IgD-negative memory B cell (primary cell): ENCODE data around the gene NCEH1. TPM values are rescaled to one million over a fixed set of nuclear protein-coding genes. Genes with fewer than 3 reads are reported as not detected.
"Not testable (repeated sequence)": the region's sequence is repeated elsewhere in the genome, so short reads cannot be mapped to it uniquely, and the experiment has no call there.

Experiments used
- H3K27ac Mint-ChIP-seq, 3 donors: one replicate each; pipeline ENCODE4 v1.8.0; 2020 to 2022; ENCODE audit warnings: mild to moderate bottlenecking in 3 of 3, mixed read lengths in 3 of 3, moderate library complexity in 1 of 3
- H3K27me3 Mint-ChIP-seq: one replicate; pipeline ENCODE4 v1.8.0; 2021; ENCODE audit warnings: mixed read lengths
- H3K36me3 Mint-ChIP-seq: one replicate; pipeline ENCODE4 v1.8.0; 2020; ENCODE audit warnings: mild to moderate bottlenecking, mixed read lengths
- H3K4me1 Mint-ChIP-seq, 3 donors: one replicate each; pipeline ENCODE4 v1.8.0; 2020 to 2022; ENCODE audit warnings: mixed read lengths in 3 of 3, mild to moderate bottlenecking in 1 of 3
- H3K4me3 Mint-ChIP-seq, 4 donors: one replicate each; pipeline ENCODE4 v1.8.0; 2020 to 2022; ENCODE audit warnings: mild to moderate bottlenecking in 4 of 4, mixed read lengths in 4 of 4, moderate library complexity in 3 of 4
- H3K9me3 Mint-ChIP-seq, 3 donors: one replicate each; pipeline ENCODE4 v1.8.0; 2020 to 2021; ENCODE audit warnings: mixed read lengths in 3 of 3, mild to moderate bottlenecking in 1 of 3
- polyA plus RNA-seq: library from polyadenylated mRNA; unstranded; fragments of 300-500 nt; fragmentation: Illumina TruSeq; gene quantifications from one replicate; pipeline ENCODE4 v1.2.3, GENCODE V29; 2021

Gene NCEH1
- polyA plus RNA-seq, 1 donor from 2014 or later, result 4.5 TPM

GRCh38 chr3:172717493-172718088 lies 6.7 kb upstream of the NCEH1 start:
- Mint-ChIP-seq H3K4me1 (peaks cover 1 to 4% (median 4%) of the 10 kb centered on the region in 3 donors), H3K36me3 (peaks cover 1% of the 10 kb centered on the region), H3K27ac (no peak overlapping the region), H3K27me3 (peaks cover 3% of the 10 kb centered on the region), H3K4me3 (no peak overlapping the region), H3K9me3 (peaks cover 0 to 3% (median 0%) of the 10 kb centered on the region in 3 donors)

DNA sequence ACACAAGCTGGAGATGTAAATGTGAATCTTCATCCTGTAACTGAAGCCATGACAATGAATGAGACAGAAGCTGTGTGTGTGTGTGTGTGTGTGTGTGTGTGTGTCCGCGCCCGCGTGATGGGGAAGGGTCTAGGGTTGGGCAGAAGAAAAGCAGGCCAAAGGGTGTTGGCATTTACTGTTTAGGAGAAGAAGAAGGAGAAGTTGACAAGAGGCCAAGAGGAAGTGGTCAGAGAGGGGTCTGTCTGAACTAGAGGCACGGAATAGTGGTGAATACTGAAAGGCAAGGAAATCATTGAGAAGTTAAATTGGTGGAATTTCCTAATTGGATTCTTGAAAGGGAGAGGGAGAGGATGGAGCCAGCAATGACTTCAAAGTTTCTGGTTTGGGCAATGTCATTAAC lies 5.6 kb upstream of the NCEH1 start:
- H3K9me3 Mint-ChIP-seq, result peaks cover 0 to 3% (median 0%) of the 10 kb centered on the region in 3 donors
- no peak overlapping the region for H3K4me3 Mint-ChIP-seq
- H3K27me3 Mint-ChIP-seq, result peaks cover 1% of the 10 kb centered on the region
- H3K27ac Mint-ChIP-seq, result no peak overlapping the region
- H3K36me3 Mint-ChIP-seq, result peaks cover 1% of the 10 kb centered on the region
- peaks cover 1 to 8% (median 4%) of the 10 kb centered on the region in 3 donors for H3K4me1 Mint-ChIP-seq

- H3K27me3 Mint-ChIP-seq, result no peaks in the 10 kb centered on the region
- H3K36me3 Mint-ChIP-seq, result no peaks in the 10 kb centered on the region
- H3K4me3 Mint-ChIP-seq, result peak overlapping the region in 1 of 4 donors; percentile 59
- peaks cover 11 to 28% (median 26%) of the 10 kb centered on the region in 3 donors for H3K4me1 Mint-ChIP-seq
- no peaks in the 10 kb centered on the region for H3K9me3 Mint-ChIP-seq
- H3K27ac Mint-ChIP-seq, result no peak overlapping the region
Measured at GRCh38 chr3:172713316-172713715, 2.4 kb upstream of the NCEH1 start.

DNA sequence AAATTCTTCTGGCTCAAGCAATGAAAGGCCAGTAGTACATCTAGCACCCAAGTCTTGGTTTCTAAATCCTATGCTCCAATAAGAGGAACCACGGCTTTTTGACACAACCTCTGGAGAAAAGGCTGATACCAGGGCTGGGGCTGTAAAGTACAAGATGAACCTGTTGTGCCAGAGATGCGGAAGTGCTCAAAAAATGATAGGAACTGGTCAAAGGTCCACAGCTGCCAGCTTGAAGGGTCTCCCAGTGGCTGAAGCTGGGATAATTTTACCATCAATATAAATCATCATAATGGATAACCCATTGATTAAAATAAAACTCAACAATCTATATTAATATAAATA lies 558 bp upstream of the NCEH1 start:
- peak overlapping the region; percentile 94 to 99 (median 98) for H3K4me3 Mint-ChIP-seq
- no peaks in the 10 kb centered on the region for H3K27me3 Mint-ChIP-seq
- H3K4me1 Mint-ChIP-seq, result peaks cover 11 to 34% (median 26%) of the 10 kb centered on the region in 3 donors
- no peaks in the 10 kb centered on the region for H3K9me3 Mint-ChIP-seq
- peaks cover 2% of the 10 kb centered on the region for H3K36me3 Mint-ChIP-seq
- H3K27ac Mint-ChIP-seq, result peak overlapping the region; percentile 36 to 95 (median 93)

- Mint-ChIP-seq H3K4me1 (peaks cover 15 to 34% (median 29%) of the 10 kb centered on the region in 3 donors), H3K4me3 (peak overlapping the region; percentile 94 to 99 (median 98)), H3K27ac (peak overlapping the region; percentile 36 to 95 (median 93)), H3K27me3 (no peaks in the 10 kb centered on the region), H3K36me3 (peaks cover 2% of the 10 kb centered on the region), H3K9me3 (no peaks in the 10 kb centered on the region)
Measured at GRCh38 chr3:172709774-172710663, 848 bp downstream of the NCEH1 start.

DNA sequence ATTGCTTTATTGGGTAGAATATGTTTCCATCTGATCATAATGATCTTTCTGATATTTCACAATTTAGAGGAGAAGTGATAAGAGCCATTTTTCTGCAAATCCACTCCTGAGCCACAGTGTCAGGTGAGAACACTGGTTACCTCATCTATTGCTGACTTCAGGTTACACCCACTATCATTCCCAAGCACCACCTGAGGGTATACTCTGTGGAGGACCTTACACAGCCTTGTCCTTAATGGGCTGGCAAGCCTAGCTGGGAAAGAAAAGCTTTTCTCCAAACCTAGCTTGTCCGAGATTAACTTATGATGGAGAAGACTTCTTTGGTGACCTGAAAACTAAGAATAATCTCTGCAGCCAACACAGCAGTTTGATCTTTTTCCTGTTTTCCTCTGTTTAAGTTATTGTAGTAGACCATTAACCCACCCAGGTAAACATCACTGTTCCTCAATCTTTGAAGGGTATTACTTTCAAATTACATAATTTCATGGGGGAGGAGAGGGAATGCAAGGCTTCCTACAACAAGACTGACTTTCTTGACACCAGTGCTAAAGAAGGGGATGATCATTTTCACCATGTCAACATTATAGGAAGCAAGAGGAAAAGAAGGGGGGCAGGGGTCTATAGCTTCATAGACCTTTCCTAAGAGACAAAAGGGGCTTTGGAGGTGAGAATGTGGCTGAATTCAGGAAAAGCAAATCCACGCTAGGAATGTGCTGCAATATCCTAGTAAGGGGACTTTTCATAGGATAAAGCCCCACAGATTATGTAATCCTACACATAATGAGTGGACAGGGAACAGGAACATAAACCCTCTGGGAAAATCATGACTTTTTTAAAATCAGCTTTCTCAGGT lies 1.7 kb downstream of the NCEH1 start:
- Mint-ChIP-seq H3K4me3 (peak overlapping the region; percentile 7 to 99 (median 91)), H3K9me3 (no peaks in the 10 kb centered on the region), H3K27ac (peak overlapping the region in 2 of 3 donors; percentile 36 to 68), H3K36me3 (peaks cover 2% of the 10 kb centered on the region), H3K4me1 (peaks cover 17 to 34% (median 34%) of the 10 kb centered on the region in 3 donors), H3K27me3 (no peaks in the 10 kb centered on the region)

- Mint-ChIP-seq H3K27me3 (no peaks in the 10 kb centered on the region), H3K36me3 (peaks cover 2% of the 10 kb centered on the region), H3K27ac (no peak overlapping the region), H3K4me1 (peaks cover 16 to 39% (median 38%) of the 10 kb centered on the region in 3 donors), H3K4me3 (peak overlapping the region in 1 of 4 donors; percentile 29), H3K9me3 (no peaks in the 10 kb centered on the region)
Measured at GRCh38 chr3:172707967-172708366, 2.9 kb downstream of the NCEH1 start.

DNA sequence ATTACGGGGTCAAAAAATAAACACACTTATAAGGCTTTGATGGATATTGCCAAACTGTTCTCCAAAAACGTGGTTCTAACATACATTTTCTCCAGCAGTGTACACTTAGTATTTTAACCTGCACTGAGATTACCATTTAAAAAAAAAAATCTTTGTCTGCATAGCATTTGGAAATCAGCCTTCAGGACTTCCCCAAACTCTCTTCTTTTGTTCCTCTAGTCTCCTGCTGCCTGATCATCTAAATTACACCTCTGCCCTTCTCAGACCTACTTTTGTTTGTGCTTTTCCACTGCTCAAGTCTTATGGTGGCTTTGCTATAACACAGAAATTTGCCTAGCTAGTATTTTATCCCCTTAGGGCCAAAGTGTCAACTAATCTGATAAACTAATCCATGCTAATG lies 3.8 kb downstream of the NCEH1 start:
- Mint-ChIP-seq H3K4me1 (peaks cover 16 to 43% (median 42%) of the 10 kb centered on the region in 3 donors), H3K27me3 (no peaks in the 10 kb centered on the region), H3K27ac (peak overlapping the region in 1 of 3 donors; percentile 0), H3K4me3 (no peak overlapping the region), H3K36me3 (peaks cover 5% of the 10 kb centered on the region), H3K9me3 (no peaks in the 10 kb centered on the region)

DNA sequence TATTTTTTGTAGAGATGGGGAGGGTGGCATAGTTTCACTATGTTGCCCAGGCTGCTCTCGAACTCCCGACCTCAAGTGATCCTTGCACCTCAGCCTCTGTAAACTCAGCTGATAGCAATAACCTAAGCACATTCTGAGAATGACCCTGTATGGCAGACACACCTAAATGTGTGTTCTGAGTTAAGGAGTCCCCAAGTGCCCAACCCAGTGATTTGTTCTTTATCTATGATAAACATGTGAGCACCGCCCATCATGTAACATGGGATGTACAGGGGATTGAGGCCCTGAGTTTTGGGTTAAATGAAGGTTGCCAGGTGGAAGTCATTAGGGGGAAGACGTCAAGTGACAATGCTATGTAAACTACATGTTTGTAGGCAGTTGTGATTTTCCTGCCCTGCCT lies 5.7 kb downstream of the NCEH1 start:
- no peak overlapping the region for H3K4me3 Mint-ChIP-seq
- peak overlapping the region in 1 of 3 donors; percentile 77 for H3K27ac Mint-ChIP-seq
- H3K9me3 Mint-ChIP-seq, result peaks cover 0 to 1% (median 0%) of the 10 kb centered on the region in 3 donors
- H3K4me1 Mint-ChIP-seq, result peaks cover 16 to 45% (median 33%) of the 10 kb centered on the region in 3 donors
- H3K36me3 Mint-ChIP-seq, result peaks cover 5% of the 10 kb centered on the region
- no peaks in the 10 kb centered on the region for H3K27me3 Mint-ChIP-seq

DNA sequence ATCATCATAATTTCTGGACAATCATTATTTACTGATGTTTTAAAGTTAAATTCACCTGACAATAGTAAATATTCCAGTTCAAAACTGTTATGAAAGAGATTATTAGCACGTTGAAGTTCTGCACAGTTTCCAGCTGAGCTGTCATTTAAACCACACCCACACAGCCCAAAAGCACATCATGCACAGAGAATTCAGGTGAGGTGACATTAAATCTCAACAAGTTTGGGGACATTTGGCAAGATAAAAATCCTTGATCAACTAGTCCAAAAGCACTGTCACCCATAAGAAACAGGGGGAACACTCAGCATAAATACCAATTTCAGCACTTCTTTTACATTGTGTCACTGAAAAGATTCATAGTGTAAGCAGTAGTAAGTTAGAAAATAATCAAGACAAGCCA lies 6.9 kb downstream of the NCEH1 start:
- H3K27me3 Mint-ChIP-seq, result no peaks in the 10 kb centered on the region
- H3K9me3 Mint-ChIP-seq, result peaks cover 0 to 1% (median 0%) of the 10 kb centered on the region in 3 donors

DNA sequence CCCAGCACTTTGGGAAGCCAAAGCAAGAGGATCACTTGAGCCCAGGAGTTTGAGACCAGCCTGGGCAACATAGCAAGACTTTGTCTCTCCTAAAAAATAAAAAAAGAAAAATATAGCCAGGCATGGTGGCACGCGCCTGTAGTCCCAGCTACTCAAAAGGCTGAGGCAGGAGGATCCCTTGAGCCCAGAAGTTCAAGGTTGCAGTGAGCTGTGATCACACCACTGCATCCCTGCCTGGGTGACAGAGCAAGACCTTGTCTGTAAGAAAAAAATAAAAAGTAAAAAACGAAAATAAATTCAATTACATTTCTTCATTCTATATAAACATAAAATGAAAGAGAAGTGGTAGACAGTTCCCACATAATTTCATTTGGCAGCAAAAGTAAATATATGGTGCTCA lies 8.1 kb downstream of the NCEH1 start:
- not testable (repeated sequence) for H3K27me3 Mint-ChIP-seq, H3K9me3 Mint-ChIP-seq, H3K4me3 Mint-ChIP-seq, H3K27ac Mint-ChIP-seq, H3K36me3 Mint-ChIP-seq
- peaks cover 7 to 34% (median 28%) of the 10 kb centered on the region in 3 donors for H3K4me1 Mint-ChIP-seq

More for the DNA sequence above, 6.9 kb downstream of the NCEH1 start:
- H3K27ac Mint-ChIP-seq, result peak overlapping the region in 1 of 3 donors; percentile 29
- H3K36me3 Mint-ChIP-seq, result peaks cover 6% of the 10 kb centered on the region
- peaks cover 7 to 36% (median 24%) of the 10 kb centered on the region in 3 donors for H3K4me1 Mint-ChIP-seq
- no peak overlapping the region for H3K4me3 Mint-ChIP-seq

- H3K36me3 Mint-ChIP-seq, result peaks cover 6% of the 10 kb centered on the region
- no peaks in the 10 kb centered on the region for H3K27me3 Mint-ChIP-seq
- H3K4me1 Mint-ChIP-seq, result peaks cover 7 to 35% (median 29%) of the 10 kb centered on the region in 3 donors
- peaks cover 0 to 1% (median 0%) of the 10 kb centered on the region in 3 donors for H3K9me3 Mint-ChIP-seq
- H3K4me3 Mint-ChIP-seq, result no peak overlapping the region
- no peak overlapping the region for H3K27ac Mint-ChIP-seq
Measured at GRCh38 chr3:172702256-172702655, 8.6 kb downstream of the NCEH1 start.

- Mint-ChIP-seq H3K9me3 (peaks cover 0 to 1% (median 0%) of the 10 kb centered on the region in 3 donors), H3K36me3 (peaks cover 6% of the 10 kb centered on the region), H3K4me1 (peaks cover 7 to 31% (median 26%) of the 10 kb centered on the region in 3 donors), H3K4me3 (peak overlapping the region in 1 of 4 donors; percentile 33), H3K27ac (peak overlapping the region in 2 of 3 donors; percentile 1 to 35), H3K27me3 (no peaks in the 10 kb centered on the region)
Measured at GRCh38 chr3:172701751-172702150, 9.1 kb downstream of the NCEH1 start.

- peaks cover 0 to 1% (median 0%) of the 10 kb centered on the region in 3 donors for H3K9me3 Mint-ChIP-seq
- peaks cover 7 to 31% (median 25%) of the 10 kb centered on the region in 3 donors for H3K4me1 Mint-ChIP-seq
- peaks cover 6% of the 10 kb centered on the region for H3K36me3 Mint-ChIP-seq
- H3K27ac Mint-ChIP-seq, result no peak overlapping the region
- H3K27me3 Mint-ChIP-seq, result no peaks in the 10 kb centered on the region
- no peak overlapping the region for H3K4me3 Mint-ChIP-seq
Measured at GRCh38 chr3:172700936-172701455, 9.9 kb downstream of the NCEH1 start.
